GM21390 (cell line): ENCODE data around the gene RELA.
"Not testable (repeated sequence)": the region's sequence is repeated elsewhere in the genome, so short reads cannot be mapped to it uniquely, and the experiment has no call there.

Experiments
- ATAC-seq: cut with Tn5 transposase; IDR thresholded peaks from one replicate; pipeline ENCODE4 v1.9.1; 2021; ENCODE audit not compliant: unreplicated experiment

The RELA gene

GRCh38 chr11:65662799-65663638 is at the start of gene RELA:
TSS of gene RELA (minus strand) at chr11:65662916. CDS start at chr11:65662832, 84 bp downstream.
- peak; percentile 75 for ATAC-seq

- ATAC-seq: peak; percentile 83
Measured at GRCh38 chr11:65711785-65712632, 49.3 kb upstream of the RELA start, which contains the start of gene KAT5. TSS of gene KAT5 (plus strand) at chr11:65712252. CDS start at chr11:65712268, 16 bp downstream.

GRCh38 chr11:65710421-65710820 is 47.7 kb upstream of the RELA start:
- no peak for ATAC-seq

- ATAC-seq: no peak
Measured at GRCh38 chr11:65709661-65710060, 46.9 kb upstream of the RELA start.

GRCh38 chr11:65708451-65708850 is 45.7 kb upstream of the RELA start:
- no peak for ATAC-seq

GRCh38 chr11:65707002-65707401 is 44.3 kb upstream of the RELA start:
- ATAC-seq: not testable (repeated sequence)

GRCh38 chr11:65706303-65706763 is 43.6 kb upstream of the RELA start:
- ATAC-seq: not testable (repeated sequence)

GRCh38 chr11:65703846-65704245 is 41.1 kb upstream of the RELA start:
- ATAC-seq: no peak

GRCh38 chr11:65701686-65702085 is 39.0 kb upstream of the RELA start:
- ATAC-seq: no peak

GRCh38 chr11:65700399-65700798 is 37.7 kb upstream of the RELA start:
- no peak for ATAC-seq

- no peak for ATAC-seq
Measured at GRCh38 chr11:65699306-65699705, 36.6 kb upstream of the RELA start.

GRCh38 chr11:65698205-65698604 is 35.5 kb upstream of the RELA start:
- no peak for ATAC-seq

- ATAC-seq: no peak
Measured at GRCh38 chr11:65696802-65697552, 34.3 kb upstream of the RELA start.

GRCh38 chr11:65695459-65696241 is 32.9 kb upstream of the RELA start:
- no peak for ATAC-seq

- no peak for ATAC-seq
Measured at GRCh38 chr11:65692367-65692766, 29.7 kb upstream of the RELA start.

- not testable (repeated sequence) for ATAC-seq
Measured at GRCh38 chr11:65691847-65692246, 29.1 kb upstream of the RELA start.

- ATAC-seq: no peak
Measured at GRCh38 chr11:65685981-65686380, 23.3 kb upstream of the RELA start.

GRCh38 chr11:65683480-65683879 is 20.8 kb upstream of the RELA start:
- ATAC-seq: not testable (repeated sequence)

- ATAC-seq: no peak
Measured at GRCh38 chr11:65680192-65680743, 17.6 kb upstream of the RELA start.

- no peak for ATAC-seq
Measured at GRCh38 chr11:65672982-65673381, 10.3 kb upstream of the RELA start.
